ENCODE data around the gene VANGL2. TPM values are rescaled to one million over a fixed set of nuclear protein-coding genes. Genes with fewer than 3 reads are reported as not detected.
A peak's percentile ranks its signal among the peaks of the same experiment; 100 is the strongest.

Gene VANGL2
- total RNA-seq, 4 donors from 2014 or later, result 0.26 to 1.2 (median 0.78) TPM; not detected in 1

DNA sequence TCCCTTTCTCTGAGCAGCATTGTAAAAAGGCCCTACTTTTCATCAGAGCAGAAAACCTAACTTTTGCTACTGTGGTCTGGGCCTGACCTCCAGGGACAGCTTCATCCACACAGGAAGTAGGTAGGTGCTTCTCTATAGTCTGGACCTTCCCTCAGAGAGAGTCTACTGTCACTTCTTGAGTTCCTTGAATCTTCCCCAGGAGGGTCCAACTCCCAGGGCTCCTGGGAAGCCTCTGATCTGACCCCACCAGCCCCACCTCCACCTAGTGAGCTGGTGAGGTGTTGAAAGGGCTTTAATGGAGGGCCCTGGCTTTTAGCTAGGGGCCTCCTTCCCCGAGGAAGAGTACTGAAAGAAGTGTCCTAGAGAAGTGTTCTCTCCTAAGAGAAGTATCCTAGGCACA lies 2.7 kb upstream of the VANGL2 start:
- intact Hi-C loops (cut with DNase I; ENCODE audit: low total_unique reads) (no loop called here), in situ Hi-C loops (cut with MboI; ENCODE audit: low sequenced_read_pairs in 4 of 4) (no loop called here)
- H3K4me3 ChIP-seq, result no peak overlapping the region
- TF ChIP-seq, protein P1, sequence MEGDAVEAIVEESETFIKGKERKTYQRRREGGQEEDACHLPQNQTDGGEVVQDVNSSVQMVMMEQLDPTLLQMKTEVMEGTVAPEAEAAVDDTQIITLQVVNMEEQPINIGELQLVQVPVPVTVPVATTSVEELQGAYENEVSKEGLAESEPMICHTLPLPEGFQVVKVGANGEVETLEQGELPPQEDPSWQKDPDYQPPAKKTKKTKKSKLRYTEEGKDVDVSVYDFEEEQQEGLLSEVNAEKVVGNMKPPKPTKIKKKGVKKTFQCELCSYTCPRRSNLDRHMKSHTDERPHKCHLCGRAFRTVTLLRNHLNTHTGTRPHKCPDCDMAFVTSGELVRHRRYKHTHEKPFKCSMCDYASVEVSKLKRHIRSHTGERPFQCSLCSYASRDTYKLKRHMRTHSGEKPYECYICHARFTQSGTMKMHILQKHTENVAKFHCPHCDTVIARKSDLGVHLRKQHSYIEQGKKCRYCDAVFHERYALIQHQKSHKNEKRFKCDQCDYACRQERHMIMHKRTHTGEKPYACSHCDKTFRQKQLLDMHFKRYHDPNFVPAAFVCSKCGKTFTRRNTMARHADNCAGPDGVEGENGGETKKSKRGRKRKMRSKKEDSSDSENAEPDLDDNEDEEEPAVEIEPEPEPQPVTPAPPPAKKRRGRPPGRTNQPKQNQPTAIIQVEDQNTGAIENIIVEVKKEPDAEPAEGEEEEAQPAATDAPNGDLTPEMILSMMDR (IDR thresholded peaks at IDR 0.05 in 4 of 5, conservative IDR thresholded peaks at IDR 0.05 in 1 of 5), result no peak
- TF ChIP-seq POLR2A (IDR thresholded peaks at IDR 0.05), result no peak
- H3K27me3 ChIP-seq, result peaks cover 0 to 8% (median 3%) of the 10 kb centered on the region in 3 donors
- peaks cover 0 to 6% of the 10 kb centered on the region in 2 donors for H3K4me1 ChIP-seq
- H3K27ac ChIP-seq, result no peak overlapping the region
- DNase-seq (no peak), ATAC-seq (no peak)
- no peaks in the 10 kb centered on the region for H3K36me3 ChIP-seq
- H3K9me3 ChIP-seq, result no peaks in the 10 kb centered on the region

DNA sequence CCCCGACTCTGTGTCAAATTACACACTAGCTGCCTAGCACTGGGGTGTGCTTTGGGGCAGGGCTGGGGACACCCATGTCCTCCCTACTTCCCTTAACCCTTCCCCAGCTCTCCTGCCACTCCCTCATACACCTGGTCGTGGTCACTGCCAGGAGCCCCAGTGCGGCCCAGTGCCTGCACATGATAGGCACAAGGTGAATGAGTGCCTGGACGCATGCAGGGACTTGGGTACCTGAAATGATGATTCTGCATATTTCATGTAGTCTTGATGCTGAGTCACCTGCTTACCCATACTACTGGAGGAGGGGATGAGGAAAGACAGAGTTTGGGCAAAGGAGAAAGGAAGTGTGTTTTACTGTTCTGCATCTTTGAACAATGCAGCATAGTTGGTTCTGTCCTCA lies 1.5 kb upstream of the VANGL2 start:
- in situ Hi-C loops (cut with MboI; ENCODE audit: low sequenced_read_pairs in 4 of 4), result no loop called here
- no peak for DNase-seq
- no peak overlapping the region for H3K27ac ChIP-seq
- H3K4me1 ChIP-seq, result peaks cover 0 to 6% of the 10 kb centered on the region in 2 donors
- intact Hi-C loops (cut with DNase I; ENCODE audit: low total_unique reads), result no loop called here
- H3K4me3 ChIP-seq, result no peak overlapping the region
- no peaks in the 10 kb centered on the region for H3K36me3 ChIP-seq
- no peaks in the 10 kb centered on the region for H3K9me3 ChIP-seq
- H3K27me3 ChIP-seq, result peaks cover 0 to 8% (median 3%) of the 10 kb centered on the region in 3 donors
- TF ChIP-seq POLR2A (IDR thresholded peaks at IDR 0.05), result no peak
- TF ChIP-seq, protein P1 (IDR thresholded peaks at IDR 0.05 in 4 of 5, conservative IDR thresholded peaks at IDR 0.05 in 1 of 5), result no peak
- ATAC-seq, result no peak

DNA sequence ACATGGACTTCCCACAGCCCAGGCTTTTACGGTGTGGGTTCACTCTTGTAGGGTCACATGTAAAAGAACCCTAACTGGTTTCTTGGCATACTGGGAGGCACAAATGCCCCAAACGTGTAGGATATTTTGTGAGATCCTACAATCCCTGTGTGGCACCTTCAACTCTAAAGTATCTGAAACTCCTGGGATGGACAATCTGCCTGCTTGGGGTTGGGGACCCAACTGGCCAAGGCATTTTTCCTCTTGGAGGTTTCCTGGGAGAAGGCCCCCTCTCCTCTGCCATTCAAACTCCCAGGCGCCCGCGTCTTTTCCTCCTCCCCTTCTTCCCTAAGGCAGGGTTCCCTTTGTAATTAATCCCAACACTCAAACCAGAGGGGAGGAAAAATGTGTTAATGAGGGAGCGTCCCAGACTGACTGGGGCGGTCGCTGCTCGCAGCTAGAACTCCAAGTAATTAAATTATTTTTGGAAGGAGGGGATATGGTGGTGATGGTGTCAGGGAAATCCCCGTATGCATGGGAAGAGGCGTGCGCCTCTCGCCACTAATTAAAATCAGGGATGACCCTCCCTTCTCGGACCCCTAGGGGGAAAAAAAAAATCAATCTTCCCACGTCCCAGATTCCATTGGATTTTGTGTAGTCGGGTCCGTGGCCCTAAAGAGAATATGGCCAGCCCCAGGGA lies 681 bp upstream of the VANGL2 start:
- Histone ChIP-seq H3K9me3 (no peaks in the 10 kb centered on the region), H3K4me3 (peak overlapping the region; percentile 59 to 89 (median 70)), H3K27me3 (peaks cover 0 to 8% (median 3%) of the 10 kb centered on the region in 3 donors), H3K27ac (peak overlapping the region in 1 of 4 donors; percentile 64), H3K4me1 (peaks cover 0 to 6% of the 10 kb centered on the region in 2 donors), H3K36me3 (no peaks in the 10 kb centered on the region)
- in situ Hi-C loops (cut with MboI; ENCODE audit: low sequenced_read_pairs in 4 of 4) (no loop called here), intact Hi-C loops (cut with DNase I; ENCODE audit: low total_unique reads) (no loop called here)
- peak in 1 of 2 donors; percentile 16 for ATAC-seq
- DNase-seq, result no peak
- no peak for TF ChIP-seq POLR2A (IDR thresholded peaks at IDR 0.05)
- TF ChIP-seq, protein P1 (IDR thresholded peaks at IDR 0.05 in 4 of 5, conservative IDR thresholded peaks at IDR 0.05 in 1 of 5), result no peak

DNA sequence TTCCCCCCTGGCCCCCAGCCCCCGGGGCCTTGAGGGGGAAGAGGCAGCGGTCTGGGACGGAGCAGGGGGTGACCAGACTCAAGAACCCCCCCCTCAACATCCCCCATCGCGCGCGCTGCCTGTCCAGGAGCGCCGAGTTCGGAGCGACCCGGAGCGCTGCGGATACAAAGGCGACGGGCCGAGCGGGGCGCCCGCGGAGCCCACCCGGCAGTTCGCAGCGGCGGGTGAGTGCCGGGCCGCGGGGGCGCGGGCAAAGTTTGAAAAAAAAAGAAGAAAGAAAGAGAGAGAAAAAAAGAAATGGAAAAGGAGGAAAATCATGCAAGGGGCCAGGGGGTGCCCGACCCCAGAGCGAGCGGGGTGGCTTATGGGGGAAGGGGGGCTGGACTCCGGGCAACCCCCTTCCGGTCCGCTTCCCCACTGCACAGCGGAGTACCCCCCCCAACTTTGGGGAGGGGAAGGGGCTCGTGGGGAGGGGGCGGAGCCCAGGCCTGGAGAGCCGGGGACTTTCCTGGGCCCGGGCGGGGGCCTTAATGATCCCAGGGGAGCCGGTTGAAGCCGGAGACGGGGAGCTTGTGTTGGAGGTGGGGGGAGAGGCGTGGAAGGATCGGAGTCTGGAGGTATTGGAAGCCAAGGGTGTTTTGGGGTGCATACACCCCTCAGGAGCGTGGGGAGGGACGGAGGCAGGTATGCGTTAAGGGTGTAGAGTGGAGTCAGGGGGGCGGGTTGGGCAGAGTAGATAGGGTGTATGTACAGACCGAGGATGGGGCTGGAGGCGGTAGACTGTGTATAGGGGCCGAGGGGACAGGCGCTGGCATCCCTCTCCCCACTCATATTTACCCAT lies 502 bp downstream of the VANGL2 start:
- Histone ChIP-seq H3K4me1 (peaks cover 0 to 6% of the 10 kb centered on the region in 2 donors), H3K4me3 (peak overlapping the region; percentile 59 to 89 (median 70)), H3K27me3 (peaks cover 0 to 8% (median 3%) of the 10 kb centered on the region in 3 donors), H3K36me3 (no peaks in the 10 kb centered on the region), H3K27ac (peak overlapping the region in 2 of 4 donors; percentile 32 to 74), H3K9me3 (no peaks in the 10 kb centered on the region)
- intact Hi-C loops (cut with DNase I; ENCODE audit: low total_unique reads), result no loop called here
- DNase-seq, result no peak
- ATAC-seq, result peak; percentile 14 to 25
- TF ChIP-seq POLR2A (IDR thresholded peaks at IDR 0.05), result no peak
- TF ChIP-seq, protein P1 (IDR thresholded peaks at IDR 0.05 in 4 of 5, conservative IDR thresholded peaks at IDR 0.05 in 1 of 5), result no peak
- in situ Hi-C loops (cut with MboI; ENCODE audit: low sequenced_read_pairs in 4 of 4), result no loop called here

Data from gastrocnemius medialis (tissue), 4 donors.